ENCODE data around the gene ADAMTS12.

- no peak for TF ChIP-seq CTCF (conservative IDR thresholded peaks at IDR 0.05; ENCODE audit: low read length)
- no peak for TF ChIP-seq EZH2phosphoT487 (IDR thresholded peaks at IDR 0.05; ENCODE audit: borderline replicate concordance, low read depth, low read length)
Observed at GRCh38 chr5:33711094-33711679, 180.6 kb downstream of the ADAMTS12 start.

All from OCI-LY7 (cell line).